TTC549 (cell line): ENCODE data around the gene UPK3BL2.
"Not testable (repeated sequence)": the region's sequence is repeated elsewhere in the genome, so short reads cannot be mapped to it uniquely, and the experiment has no call there.

Experiments
- FAIRE-seq: peaks from 2 replicates; lab custom pipeline; 2012; peaks lifted over from hg19 to GRCh38; lab: Jason Lieb, UNC

The UPK3BL2 gene

DNA sequence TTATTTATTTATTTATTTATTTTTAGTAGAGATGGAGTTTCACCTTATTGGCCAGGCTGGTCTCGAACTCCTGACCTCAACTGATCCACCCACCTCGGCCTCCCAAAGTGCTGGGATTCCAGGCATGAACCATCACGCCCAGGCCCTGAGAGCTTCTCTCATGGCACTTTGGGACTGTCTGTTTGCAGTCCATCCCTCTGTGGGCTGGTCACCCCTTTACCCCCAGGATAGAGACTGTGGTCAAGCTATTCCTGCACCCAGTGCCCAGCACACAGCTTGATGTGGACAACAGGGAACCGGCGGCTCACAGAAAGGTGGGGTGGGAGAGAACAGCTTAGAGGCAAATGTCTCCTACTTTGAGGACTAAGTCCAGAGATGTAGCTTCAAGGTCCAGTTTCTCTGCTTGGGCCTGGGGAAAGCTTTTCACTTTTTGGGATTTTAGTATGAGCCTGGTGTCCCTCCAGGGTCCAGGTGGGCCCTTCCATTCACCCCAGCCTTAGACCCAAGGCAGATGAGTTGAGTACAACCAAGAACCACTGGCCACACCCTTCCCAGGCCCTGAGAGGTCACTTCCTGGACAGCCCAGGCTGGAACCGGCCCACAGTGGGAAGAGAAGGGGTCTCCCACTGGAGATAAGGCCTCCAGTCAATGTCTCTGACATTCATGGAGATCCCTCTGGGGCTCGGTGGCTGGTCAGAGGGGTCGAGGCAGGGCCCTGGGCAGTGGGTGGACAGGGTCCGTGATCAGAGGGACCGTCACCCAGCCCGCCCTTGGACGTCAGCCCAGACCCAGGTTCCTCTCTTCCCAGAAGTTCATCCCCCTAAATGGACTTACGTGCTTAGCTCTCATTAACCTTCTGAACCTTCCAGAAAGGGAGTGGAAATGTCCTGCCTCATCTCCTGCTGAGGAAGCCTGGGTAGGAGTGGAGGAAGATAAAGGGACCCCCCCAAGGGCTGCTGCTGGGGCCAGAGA lies 15.4 kb downstream of the UPK3BL2 start:
- FAIRE-seq, result not testable (repeated sequence)

DNA sequence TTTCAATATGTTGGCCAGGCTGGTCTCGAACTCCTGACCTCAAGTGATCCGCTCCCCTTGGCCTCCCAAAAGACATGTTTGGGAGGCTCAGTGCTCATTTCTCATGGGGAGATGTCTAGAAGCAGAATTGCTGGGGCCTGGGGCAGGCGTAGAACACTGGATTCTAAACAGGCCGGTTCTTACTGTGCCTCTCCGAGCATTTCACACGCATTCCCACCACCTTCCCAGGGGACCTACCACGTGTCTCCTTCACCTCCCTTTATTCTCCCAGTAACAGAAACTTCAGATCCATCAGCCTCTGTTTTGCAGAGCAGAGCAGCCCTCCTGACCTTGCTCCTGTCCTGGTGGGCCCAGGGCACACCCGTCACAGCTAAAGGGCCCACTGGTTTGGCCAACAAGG lies 16.3 kb downstream of the UPK3BL2 start:
- not testable (repeated sequence) for FAIRE-seq

DNA sequence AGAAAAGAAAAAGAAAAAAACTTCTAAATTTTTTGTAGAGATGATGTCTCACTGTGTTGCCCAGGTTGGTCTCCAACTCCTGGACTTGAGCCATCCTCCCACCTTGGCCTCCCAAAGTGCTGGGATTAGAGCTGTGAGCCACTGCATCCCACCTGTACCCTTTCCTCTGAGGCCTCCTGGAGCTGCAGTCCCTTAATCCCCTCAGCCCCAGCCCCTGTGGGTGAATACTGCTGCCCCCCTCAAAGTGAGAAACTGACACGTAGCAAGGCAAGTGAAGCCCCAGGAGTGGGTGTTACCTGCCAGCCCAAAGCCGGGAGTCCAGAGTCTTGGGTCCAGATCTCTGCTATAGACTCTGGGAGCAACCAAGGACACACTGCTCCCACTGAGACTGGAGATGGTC lies 18.7 kb downstream of the UPK3BL2 start:
- FAIRE-seq, result not testable (repeated sequence)

DNA sequence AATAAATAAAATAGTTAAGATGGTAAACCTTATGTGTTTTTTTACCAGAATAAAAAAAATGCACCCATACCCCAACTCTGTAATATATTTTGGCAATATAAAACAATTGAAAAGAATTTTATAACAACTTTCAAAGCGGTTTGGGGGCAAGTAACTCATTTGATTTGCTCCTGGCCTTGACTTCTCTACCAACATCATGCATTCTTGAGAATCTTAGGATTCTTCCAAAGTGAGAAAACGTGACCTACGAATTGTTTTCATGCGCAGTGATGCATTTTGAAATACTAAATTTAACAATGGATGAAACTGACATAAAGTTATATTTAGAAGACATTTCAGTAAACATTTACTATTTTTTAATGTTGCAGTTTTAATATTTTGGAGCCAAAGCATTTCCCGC lies 22.7 kb downstream of the UPK3BL2 start:
- FAIRE-seq, result not testable (repeated sequence)

DNA sequence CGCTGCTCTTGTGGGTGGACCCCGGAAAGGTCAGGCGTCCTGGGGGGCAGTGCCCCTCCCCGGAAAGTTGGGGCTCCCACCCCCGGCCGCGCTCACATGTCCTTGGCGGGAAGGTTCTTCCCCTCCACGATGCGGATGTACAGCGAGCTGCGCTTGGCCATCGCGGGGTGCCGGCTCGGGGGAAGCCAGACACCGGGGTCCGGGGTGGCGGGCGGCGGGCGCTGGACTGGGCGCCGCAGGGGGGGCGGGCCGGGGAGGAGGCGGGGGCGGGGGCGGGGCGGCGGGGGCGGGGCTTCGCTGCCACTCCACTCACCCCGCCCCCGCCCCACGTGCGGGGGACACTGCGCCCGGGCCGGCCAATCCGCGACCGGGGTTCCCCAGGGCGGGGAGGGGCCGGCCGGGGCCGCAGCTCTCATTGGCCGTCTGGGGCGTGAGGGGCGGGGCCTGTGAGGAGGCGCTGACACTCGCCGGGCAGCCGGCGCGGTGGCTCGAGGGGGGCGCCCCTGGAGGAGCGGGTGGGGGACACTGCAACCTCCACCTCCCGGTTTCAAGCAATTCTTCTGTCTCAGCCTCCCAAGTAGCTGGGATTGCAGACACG lies 25.8 kb downstream of the UPK3BL2 start, which contains the start of gene RASA4B:
RASA4B (minus strand) TSS at position 228 of the 598 bp plus-strand sequence; CDS start at position 161, 67 bp downstream.
- FAIRE-seq, result not testable (repeated sequence)

DNA sequence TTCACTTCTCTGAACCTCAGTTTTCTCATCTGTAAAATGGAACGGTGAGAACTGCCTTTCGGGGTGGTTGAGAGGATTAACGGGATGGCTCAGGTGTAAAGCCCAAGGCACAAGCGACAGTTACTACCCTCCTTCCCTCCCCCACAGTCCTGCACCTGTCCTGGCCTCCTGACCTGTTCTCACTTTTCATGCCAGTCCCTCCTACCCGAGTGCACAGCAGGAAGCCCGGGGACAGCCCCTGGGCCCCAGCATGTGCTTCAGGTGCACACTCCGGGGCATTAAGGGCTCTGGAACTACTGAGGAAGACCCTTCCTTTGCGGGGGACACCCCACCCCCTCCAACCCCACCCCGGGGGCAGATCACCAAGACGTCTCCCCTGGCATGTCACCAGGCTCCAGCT lies 26.5 kb downstream of the UPK3BL2 start:
- FAIRE-seq, result not testable (repeated sequence)

DNA sequence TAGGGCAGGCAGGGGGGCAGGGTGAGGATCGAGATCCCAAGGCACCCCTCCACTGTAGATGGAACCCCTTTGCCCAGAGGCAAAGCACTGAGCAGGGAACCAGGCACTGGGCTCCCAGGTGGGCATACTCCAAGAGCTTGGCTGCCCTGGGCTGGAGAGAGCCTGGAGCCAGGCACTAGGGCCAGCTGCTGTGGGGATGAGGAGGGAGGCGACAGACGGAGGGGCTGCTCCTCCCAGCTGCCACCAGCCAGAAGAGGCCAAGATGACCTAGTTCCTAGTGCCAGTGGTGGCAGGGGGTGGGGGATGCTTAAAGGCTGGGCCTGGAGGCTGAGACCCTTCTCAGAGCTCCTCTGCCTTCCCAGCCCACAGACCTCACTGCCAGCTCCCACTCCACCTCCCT lies 27.6 kb downstream of the UPK3BL2 start:
- FAIRE-seq, result not testable (repeated sequence)

DNA sequence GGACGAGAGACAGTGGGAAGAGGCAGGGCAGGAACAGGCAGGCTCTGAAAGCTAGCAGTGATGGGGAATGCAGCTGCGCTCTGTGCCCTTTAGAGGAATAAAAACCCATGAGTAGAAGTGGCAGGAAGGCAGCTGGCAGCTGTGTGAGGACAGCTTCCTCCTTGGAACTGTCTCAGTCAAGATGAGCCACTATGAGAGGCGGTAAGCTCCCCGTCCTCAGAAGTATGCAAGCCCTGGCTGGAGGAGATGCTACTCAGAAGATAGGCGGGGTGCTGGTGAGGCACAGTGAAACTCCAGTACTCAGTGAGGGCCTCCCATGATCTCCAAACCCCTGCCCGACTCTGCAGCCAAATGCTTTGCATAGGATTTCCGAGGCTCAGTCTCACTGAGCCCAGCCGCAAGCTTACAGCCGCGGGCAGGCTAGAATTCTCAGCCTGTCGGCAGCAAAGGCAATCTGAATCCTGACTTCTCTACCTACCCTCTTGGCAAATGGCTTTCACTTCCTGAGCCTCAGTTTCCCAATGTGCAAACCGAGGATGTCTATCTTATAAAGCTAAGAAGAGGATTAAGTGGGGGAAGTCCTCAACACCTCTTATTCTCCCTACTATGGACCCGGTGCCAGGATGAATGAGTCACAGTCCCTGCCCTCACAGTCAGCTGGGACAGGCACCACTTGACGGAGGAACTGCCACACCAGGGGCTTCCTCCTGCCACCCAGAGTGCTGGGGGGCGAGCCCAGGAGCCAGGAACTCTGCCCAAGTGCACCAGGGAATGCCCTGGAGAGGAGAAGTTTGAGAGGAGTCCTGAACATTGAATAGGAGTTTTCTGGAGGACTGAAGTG lies 28.4 kb downstream of the UPK3BL2 start:
- FAIRE-seq, result not testable (repeated sequence)

DNA sequence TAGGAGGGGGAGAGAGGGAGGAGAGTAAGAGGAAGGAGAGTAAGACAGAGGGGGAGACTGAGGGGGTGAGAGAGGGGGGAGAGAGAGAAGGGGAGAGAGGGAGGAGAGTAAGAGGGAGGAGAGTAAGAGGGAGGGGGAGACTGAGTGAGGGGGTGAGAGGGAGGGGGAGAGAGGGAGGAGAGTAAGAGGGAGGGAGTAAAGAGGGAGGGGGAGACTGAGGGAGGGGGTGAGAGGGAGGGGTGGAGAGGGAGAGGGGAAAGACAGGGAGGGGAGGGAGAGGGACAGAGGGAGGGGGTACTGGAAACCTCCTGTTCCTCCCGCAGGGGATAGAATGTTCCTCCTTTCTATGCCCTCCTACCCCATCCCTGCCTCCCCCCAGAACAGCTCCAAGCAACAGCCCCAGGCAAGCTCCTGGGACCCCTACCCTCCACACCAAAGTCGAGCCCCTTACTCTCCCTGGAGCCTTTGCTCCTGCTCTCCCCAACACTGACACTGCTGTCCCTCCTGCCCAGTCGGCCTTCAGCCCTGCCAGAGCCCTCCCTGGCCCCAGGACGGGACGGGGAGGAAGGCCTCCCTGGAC lies 30.8 kb downstream of the UPK3BL2 start:
- FAIRE-seq, result not testable (repeated sequence)

DNA sequence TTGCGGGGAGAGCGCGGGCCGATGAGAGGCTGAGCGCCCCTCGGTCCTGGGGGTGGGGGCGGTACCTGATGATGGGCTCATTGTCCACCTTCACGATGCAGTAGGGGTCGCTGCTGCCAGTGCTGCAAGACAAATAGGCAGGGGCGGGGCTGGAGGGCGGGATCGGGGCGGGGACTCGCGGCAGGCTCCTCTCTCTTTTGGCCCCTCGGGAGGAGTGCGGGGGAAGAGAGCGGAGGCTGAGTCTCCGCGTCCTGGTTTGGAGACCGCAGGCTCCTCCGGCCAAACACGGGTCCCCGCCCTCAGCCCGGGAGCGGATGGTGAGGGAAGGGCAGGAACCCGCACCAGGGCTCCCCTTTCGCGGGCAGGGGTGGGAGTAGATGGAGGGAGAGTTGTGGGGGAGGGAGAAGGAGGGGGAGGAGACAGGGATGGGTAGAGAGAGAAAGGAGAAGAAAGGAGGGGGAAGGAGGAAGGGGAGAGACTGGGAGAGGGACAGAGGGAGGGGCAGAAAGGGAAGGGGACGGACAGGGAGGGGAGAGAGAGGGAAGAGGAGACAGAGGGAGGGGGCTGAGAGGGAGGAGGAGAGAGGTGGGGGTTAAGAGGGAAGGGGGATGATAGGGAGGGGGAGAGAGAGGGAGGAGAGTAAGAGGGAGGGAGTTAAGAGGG lies 31.5 kb downstream of the UPK3BL2 start:
- FAIRE-seq, result not testable (repeated sequence)

DNA sequence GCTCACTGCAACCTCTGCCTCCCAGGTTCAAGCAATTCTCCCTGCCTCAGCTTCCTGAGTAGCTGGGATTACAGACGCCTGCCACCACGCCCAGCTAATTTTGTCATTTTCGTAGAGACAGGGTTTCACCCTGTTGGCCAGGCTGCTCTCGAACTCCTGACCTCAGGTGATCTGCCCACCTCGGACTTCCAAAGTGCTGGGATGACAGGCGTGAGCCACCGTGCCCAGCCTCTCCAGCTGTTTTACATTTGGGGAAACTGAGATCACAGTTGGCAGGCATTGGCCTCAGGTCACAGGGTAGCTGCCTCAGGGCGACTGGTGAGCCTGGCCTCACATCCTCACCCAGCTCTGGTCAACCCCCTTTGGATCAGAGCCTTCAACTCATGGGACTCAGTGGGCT lies 32.9 kb downstream of the UPK3BL2 start:
- not testable (repeated sequence) for FAIRE-seq

DNA sequence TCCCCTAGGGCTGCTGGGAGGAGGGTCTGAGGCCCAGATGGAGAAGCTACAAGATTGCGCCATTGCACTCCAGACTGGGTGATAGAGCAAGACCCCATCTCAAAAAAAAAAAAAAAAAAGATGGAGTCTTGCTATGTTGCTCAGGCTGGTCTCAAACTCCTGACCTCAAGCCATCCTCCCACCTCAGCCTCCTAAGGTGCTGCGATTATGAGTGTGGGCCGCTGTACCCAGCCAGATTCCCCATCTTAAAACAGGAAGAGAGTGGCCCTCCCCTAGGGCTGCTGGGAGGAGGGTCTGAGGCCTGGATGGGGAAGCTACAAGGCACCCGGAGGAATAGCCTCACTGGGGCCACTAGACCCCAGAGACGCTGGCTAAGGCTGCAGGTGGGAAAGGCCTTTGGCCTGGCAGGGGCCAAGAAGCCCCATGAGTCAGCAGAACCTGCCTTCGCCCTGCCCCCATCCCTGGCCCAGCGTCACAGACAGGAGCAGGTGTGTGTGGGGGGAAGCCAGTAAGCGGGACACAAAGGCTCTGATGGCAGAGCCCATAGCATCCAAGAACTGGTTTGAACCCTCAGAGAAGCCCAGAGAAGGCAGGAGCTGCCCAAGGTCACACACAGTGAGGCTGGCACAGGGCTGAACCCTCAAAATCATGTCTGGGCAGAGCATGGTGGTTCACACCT lies 35.9 kb downstream of the UPK3BL2 start:
- not testable (repeated sequence) for FAIRE-seq

DNA sequence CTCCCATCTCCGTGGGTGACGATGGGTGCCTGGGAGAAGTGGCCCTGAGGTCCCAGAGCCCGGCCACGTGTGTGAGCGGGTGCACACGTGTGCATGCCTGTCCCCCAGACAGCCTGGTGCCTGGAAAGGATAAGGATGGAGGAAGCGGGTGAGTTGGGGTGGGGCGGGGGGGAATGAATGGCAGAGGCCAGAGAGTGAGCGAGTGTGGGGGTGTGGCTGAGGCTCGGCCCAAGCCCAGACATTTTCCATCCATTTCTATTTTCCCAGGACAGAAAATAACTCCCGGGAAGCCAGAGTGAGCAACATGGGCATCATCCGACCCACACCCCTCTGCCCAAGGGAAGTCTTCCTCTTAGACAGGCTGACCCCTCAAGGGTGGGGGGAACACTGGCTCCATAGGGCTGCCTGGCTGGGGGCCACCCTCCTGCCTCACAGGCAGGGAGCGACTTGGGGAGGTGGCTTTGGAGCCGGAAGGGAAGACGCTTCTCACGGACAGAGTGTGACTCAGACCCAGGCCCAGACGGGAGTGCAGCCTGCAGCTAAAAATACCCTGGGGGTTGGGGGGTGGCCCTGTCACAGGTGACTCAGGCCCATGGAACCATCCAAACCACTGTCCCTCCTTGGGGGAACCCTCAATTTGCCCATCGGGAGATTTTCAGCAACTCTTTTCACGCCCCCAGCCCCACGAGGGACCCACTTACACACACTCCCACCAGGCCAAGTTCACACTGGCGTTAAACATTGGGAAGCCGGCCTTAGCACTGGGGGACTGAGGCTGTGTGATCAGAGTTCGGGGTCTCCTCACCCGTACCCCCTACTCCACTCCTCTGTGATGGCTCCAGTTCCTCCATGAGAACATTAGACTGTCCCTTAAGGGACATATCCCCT lies 38.0 kb downstream of the UPK3BL2 start:
- FAIRE-seq, result not testable (repeated sequence)

DNA sequence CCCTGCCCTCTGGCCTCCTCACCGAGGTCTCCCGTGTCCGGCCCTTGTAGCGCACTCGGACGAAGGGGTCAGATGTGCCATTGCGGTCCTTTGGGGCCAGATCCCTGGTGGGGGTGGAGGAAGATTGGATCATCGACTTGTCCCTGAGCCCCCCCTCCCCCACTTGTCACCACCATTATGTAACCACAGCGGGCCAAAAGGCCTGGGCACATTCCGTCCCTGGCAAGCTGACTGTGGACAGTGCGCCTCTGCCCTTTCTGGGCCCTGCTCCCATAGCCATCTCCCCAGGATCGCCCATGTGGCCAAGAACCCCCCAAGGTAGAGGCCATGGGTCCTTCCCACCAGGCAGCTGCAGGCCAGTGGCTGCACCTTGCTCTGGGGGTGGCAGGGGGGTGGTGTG lies 40.4 kb downstream of the UPK3BL2 start:
- FAIRE-seq, result not testable (repeated sequence)

DNA sequence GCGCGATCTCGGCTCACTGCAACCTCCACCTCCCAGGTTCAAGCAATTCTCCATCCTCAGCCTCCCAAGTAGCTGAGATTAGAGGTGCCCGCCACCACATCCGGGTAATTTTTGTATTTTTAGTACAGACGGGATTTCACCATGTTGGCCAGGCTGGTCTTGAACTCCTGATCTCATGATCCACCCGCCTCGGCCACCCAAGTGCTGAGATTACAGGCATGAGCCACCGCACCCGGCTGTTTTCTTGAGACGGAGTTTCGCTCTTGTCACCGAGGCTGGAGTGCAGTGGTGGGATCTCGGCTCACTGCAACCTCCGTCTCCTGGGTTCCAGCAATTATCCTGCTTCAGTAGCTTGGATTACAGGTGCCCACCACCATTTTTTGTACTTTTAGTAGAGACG lies 45.2 kb downstream of the UPK3BL2 start:
- not testable (repeated sequence) for FAIRE-seq

DNA sequence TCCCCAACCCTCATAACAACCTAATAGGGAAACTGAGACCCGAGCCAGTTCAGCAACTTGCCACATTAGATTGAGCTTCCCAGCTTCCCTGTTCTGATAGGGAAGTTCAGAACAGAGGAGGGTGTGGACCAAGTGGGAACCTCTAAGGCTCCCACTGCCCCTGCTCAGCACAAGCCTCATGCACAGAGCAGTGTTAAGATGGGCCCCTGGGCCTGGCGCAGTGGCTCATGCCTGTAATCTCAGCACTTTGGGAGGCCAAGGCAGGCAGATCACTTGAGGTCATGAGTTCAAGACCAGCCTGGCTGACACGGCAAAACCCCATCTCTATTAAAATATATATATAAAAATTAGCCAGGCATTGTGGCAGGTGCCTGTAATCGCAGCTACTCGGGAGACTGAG lies 46.2 kb downstream of the UPK3BL2 start:
- FAIRE-seq, result not testable (repeated sequence)

DNA sequence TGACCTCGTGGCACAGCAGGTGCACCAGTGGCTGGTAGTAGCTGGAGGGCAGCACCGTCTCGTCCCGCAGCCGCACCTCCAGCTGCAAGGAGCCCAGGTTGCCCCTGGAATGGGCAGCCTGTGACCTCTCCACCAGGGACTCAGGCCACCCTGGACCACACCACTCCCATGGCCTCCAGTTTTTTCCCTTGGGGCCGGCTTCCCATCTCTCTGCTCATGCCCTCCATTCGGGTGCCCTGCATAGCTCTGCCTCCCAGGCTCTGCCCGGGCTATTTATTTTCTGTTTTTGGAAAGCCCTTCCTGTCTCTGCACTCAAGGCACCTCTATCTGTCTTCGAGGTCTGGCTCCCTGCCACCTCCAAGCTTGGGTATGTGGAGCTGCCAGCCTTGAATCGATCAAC lies 46.6 kb downstream of the UPK3BL2 start:
- FAIRE-seq, result not testable (repeated sequence)

DNA sequence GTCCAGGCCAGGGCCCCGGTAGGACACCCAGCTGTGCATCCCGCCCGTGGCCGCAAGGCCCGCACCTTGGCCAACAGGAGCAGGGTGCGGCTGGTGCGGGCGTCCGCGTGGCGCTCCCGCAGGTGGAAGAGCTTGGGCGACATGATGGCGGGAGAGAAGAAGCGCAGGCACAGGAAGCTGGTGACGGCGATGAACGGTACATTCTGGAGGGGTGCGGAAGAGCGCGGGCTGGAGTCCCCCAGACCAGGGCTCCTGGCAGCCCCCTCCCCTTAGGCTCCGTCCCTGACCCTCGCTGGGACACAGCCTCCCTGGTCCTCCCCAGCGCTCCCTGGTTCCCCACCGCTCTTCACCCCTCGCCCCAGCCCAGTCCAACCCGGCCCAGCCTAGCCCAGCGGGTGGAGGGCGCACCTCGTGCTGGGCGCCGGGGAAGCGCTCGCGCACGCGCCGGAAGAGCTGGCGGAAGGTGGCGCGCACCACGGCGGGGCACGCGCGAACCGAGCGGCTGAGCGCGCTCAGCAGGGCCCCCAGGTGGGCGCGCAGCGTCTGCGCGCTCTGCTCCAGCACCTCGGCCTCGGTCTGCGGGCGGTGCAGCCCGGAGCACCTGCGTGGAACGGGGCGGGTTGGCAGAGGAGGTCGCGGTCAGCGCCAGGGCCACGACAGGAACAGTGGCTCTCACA lies 48.9 kb downstream of the UPK3BL2 start:
- FAIRE-seq, result not testable (repeated sequence)

DNA sequence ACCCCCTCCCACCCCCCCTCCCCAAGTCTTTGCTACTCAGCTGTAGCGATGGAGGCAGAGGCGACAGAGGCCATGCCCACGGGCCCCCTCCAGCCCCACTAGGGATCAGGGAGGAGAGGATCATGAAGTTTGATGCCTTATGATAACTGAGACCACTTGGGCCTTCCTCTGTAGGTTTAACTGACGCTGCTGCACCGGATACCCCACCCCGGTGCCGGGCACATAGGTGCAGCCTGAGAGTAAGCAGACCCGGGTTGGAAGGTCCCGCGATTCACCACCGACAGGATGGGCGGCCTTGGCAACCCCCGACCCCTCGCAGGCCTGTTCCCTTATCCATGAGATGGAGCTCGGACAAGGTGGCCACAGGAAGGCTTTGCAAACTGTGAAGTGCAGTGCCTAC lies 49.5 kb downstream of the UPK3BL2 start:
- FAIRE-seq, result not testable (repeated sequence)
